ENCODE data around the gene SNX9.

The SNX9 gene

DNA sequence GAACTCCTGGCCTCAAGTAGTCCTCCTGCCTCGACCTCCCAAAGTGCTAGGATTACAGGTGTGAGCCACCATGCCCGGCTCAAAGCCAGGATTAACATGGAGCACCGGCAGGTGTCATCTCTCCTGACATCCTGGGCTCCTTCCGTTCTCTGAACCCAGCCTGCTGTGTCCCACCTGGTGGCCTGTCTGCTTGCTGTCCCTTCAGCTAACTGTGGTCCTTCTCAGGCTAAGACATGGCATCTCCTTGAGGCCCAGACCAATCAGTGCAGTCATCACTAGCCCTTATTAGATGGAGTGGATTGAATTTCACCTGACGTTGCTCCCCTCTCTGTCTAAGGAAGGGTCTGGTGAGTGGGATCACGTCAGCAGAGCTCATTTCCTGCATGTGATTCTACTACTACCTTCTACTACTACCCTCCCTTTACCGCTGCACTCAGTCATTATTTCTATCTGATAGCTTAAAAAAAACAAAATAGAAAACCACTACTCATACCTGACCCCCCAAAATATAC, 130.6 kb downstream of the SNX9 start:
- TF ChIP-seq, protein P1, sequence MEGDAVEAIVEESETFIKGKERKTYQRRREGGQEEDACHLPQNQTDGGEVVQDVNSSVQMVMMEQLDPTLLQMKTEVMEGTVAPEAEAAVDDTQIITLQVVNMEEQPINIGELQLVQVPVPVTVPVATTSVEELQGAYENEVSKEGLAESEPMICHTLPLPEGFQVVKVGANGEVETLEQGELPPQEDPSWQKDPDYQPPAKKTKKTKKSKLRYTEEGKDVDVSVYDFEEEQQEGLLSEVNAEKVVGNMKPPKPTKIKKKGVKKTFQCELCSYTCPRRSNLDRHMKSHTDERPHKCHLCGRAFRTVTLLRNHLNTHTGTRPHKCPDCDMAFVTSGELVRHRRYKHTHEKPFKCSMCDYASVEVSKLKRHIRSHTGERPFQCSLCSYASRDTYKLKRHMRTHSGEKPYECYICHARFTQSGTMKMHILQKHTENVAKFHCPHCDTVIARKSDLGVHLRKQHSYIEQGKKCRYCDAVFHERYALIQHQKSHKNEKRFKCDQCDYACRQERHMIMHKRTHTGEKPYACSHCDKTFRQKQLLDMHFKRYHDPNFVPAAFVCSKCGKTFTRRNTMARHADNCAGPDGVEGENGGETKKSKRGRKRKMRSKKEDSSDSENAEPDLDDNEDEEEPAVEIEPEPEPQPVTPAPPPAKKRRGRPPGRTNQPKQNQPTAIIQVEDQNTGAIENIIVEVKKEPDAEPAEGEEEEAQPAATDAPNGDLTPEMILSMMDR (IDR thresholded peaks at IDR 0.05; ENCODE audit: low read depth, low read length): no peak
- DNase-seq (ENCODE audit: extremely low read depth, low read depth): no peak

DNA sequence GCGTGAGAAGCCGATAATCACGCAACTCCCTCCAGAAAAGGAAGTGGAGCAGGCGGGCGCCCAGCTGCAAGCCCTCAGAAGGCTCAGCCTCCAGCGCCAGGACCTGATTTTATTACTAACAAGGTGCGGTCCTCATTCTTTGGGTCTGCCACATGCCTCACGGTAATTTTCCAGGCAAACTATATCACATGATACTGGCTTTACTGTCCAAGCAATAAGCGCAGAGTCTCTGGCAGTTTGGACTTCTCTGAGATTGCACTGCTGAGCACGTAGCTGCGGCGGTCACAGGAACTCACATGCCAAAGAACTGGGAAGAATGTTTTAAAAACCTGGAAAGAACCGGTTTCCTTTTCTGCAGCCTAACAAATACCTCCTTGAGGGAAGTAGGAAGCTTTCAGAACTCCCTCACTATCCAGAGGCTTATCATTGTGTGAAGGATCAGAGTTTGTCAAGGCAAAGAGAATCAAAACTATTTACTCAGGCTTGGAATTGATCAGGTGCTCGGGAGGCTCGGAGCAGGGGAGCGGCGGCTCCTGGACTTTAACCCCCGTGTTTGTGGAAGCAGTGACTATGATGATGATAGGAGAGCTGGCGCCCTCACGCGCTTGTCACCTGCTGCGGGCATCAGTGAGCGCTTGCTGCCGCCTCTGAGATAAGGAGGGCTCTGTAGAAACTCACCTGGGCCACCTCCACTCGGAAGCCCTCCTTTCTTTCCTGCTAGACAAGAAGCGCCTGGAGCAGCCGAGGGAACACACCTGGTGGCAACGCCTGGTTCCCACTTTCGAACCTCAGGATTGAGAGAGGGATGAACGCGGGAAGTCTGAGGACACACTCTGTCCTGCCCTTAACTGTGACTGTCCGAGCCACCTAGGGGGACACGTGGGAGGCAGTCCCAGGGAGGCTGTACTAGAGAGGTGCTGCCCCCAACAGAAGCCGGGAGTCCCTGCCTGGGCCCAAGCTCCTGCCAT, 131.4 kb downstream of the SNX9 start:
- no peak for DNase-seq (ENCODE audit: extremely low read depth, low read depth)
- TF ChIP-seq, protein P1 (IDR thresholded peaks at IDR 0.05; ENCODE audit: low read depth, low read length): no peak

- no peak for DNase-seq (ENCODE audit: extremely low read depth, low read depth)
- TF ChIP-seq, protein P1 (IDR thresholded peaks at IDR 0.05; ENCODE audit: low read depth, low read length): no peak
Observed at GRCh38 chr6:157955675-157956074, 132.6 kb downstream of the SNX9 start.

- no peak for DNase-seq (ENCODE audit: extremely low read depth, low read depth)
- TF ChIP-seq, protein P1 (IDR thresholded peaks at IDR 0.05; ENCODE audit: low read depth, low read length): no peak
Observed at GRCh38 chr6:157956171-157956730, 133.2 kb downstream of the SNX9 start.

GRCh38 chr6:157959451-157960227, 136.6 kb downstream of the SNX9 start:
- no peak for DNase-seq (ENCODE audit: extremely low read depth, low read depth)
- TF ChIP-seq, protein P1 (IDR thresholded peaks at IDR 0.05; ENCODE audit: low read depth, low read length): no peak

DNA sequence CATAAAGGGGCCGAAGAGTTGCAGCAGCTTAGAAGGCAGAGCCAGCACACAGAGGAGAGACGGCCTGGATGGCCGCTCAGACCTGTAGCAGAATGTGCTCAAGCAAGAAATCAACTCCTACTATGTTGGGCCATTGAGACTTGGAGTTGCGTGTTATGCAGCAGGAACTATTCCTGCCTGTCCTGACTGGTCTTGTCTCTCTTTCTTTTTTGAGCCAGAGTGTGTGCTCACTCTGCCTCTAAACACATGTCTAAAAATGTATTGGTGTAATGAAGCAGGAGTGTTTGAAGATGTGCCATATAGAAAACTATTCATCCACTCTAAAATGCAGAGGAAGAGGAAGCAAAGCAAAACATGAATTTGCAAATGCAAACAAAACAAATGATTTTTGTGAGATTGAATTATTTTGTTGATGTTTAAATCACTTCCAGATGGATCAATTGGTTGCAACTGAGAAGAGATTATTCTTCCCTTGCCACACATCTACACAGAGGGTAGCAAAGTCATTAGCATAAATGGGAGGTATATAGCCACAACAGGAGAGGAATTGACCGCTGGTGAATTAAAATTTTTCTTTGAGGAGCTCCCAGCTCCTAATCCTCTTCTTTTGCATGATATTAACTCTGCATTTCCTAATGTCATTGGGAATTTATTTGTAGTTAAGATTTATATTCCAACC, 138.2 kb downstream of the SNX9 start:
- TF ChIP-seq, protein P1 (IDR thresholded peaks at IDR 0.05; ENCODE audit: low read depth, low read length): no peak
- DNase-seq (ENCODE audit: extremely low read depth, low read depth): no peak

Data from AG09319 (cell line).